ENCODE measurements around the gene CDK17.

GRCh38 chr12:96233168-96233567 lies 167.1 kb downstream of the CDK17 start:
- TF ChIP-seq, protein P1, sequence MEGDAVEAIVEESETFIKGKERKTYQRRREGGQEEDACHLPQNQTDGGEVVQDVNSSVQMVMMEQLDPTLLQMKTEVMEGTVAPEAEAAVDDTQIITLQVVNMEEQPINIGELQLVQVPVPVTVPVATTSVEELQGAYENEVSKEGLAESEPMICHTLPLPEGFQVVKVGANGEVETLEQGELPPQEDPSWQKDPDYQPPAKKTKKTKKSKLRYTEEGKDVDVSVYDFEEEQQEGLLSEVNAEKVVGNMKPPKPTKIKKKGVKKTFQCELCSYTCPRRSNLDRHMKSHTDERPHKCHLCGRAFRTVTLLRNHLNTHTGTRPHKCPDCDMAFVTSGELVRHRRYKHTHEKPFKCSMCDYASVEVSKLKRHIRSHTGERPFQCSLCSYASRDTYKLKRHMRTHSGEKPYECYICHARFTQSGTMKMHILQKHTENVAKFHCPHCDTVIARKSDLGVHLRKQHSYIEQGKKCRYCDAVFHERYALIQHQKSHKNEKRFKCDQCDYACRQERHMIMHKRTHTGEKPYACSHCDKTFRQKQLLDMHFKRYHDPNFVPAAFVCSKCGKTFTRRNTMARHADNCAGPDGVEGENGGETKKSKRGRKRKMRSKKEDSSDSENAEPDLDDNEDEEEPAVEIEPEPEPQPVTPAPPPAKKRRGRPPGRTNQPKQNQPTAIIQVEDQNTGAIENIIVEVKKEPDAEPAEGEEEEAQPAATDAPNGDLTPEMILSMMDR (IDR thresholded peaks at IDR 0.05): no peak
- TF ChIP-seq POLR2AphosphoS5 (IDR thresholded peaks at IDR 0.05): peak in 3 of 4 donors; percentile 17 to 34 (median 33)
